Smooth muscle cell (in vitro differentiated cells): Measurements from ENCODE around the gene ARRDC1. TPM values are rescaled to one million over a fixed set of nuclear protein-coding genes. Genes with fewer than 3 reads are reported as not detected.

Source experiments
- DNase-seq: peaks from one replicate; lab custom pipeline; 2025; ENCODE audit not compliant: unreplicated experiment; lab: John Stamatoyannopoulos, UW
- H2AFZ ChIP-seq: fragments of 200-600 bp; sonication (generic); 2 replicates; pipeline ENCODE4 v1.6.0; 2016; ENCODE audit warnings: antibody characterized with exemption, low read depth, mild to moderate bottlenecking
- H3F3A ChIP-seq: fragments of 200-600 bp; sonication (generic); 2 replicates; pipeline ENCODE4 v1.6.0; 2017; ENCODE audit warnings: antibody characterized with exemption, low read depth
- H3K27ac ChIP-seq: fragments of 200-600 bp; sonication (generic); 2 replicates; pipeline ENCODE4 v1.5.1; 2016; ENCODE audit warnings: low read depth, mild to moderate bottlenecking
- H3K27me3 ChIP-seq: fragments of 200-600 bp; sonication (generic); 2 replicates; pipeline ENCODE4 v1.6.1; 2016; ENCODE audit warnings: low read depth, mild to moderate bottlenecking
- H3K36me3 ChIP-seq: fragments of 200-600 bp; sonication (generic); 2 replicates; pipeline ENCODE4 v1.5.1; 2016; ENCODE audit warnings: low read depth
- H3K4me1 ChIP-seq: fragments of 200-600 bp; sonication (generic); 2 replicates; pipeline ENCODE4 v1.5.1; 2016; ENCODE audit warnings: low read depth
- H3K4me2 ChIP-seq: fragments of 200-600 bp; sonication (generic); 2 replicates; pipeline ENCODE4 v1.6.0; 2016; ENCODE audit warnings: mild to moderate bottlenecking
- H3K4me3 ChIP-seq: fragments of 200-600 bp; sonication (generic); 2 replicates; pipeline ENCODE4 v1.5.1; 2016; ENCODE audit warnings: mild to moderate bottlenecking
- H3K79me2 ChIP-seq: fragments of 200-600 bp; sonication (generic); 2 replicates; pipeline ENCODE4 v1.6.0; 2016; ENCODE audit warnings: low read depth, mild to moderate bottlenecking
- H3K9ac ChIP-seq: fragments of 200-600 bp; sonication (generic); 2 replicates; pipeline ENCODE4 v1.6.0; 2016; ENCODE audit warnings: low read depth
- H3K9me3 ChIP-seq: fragments of 200-600 bp; sonication (generic); replicated peaks from 2 replicates; pipeline ENCODE4 v1.5.1; 2016; ENCODE audit warnings: low read depth
- H4K20me1 ChIP-seq: fragments of 200-600 bp; sonication (generic); 2 replicates; pipeline ENCODE4 v1.6.0; 2016; ENCODE audit warnings: low read depth
- WGBS: methylation state at CpG from one replicate; pipeline ENCODE4 v1.1.7; 2016; ENCODE audit warnings: low lambda C conversion rate; 5-methylcytosine and 5-hydroxymethylcytosine counted together
- polyA plus RNA-seq: library from polyadenylated mRNA; unstranded; fragments of >200 nt; fragmentation: Nextera tagmentation; extraction: Ambion mirVana; gene quantifications from 2 replicates; pipeline ENCODE4 v1.2.1, GENCODE V29; 2016
- total RNA-seq: library from RNA; depleted of rRNA; stranded (reverse); fragments of >200 nt; gene quantifications from 2 replicates; pipeline ENCODE4 v1.2.3, GENCODE V29; 2014
- TF ChIP-seq, protein P1 (sequence below): fragments of 200-600 bp; sonication (generic); IDR thresholded peaks from 2 replicates; pipeline ENCODE4 v1.5.1; 2017; ENCODE audit warnings: borderline replicate concordance, mild to moderate bottlenecking, antibody characterized with exemption; ENCODE audit not compliant: insufficient read depth, poor library complexity, severe bottlenecking

Gene ARRDC1
- total and polyA plus RNA-seq, 2 experiments from 2014 or later, result 16.7 to 18.7 TPM

- H4K20me1 ChIP-seq, result peaks cover 99% of the 10 kb centered on the region
- H3K9me3 ChIP-seq, result no peaks in the 10 kb centered on the region
- H3K79me2 ChIP-seq, result peaks cover 98% of the 10 kb centered on the region
- DNase-seq, result no peak
- no peak overlapping the region for H3K4me3 ChIP-seq
- no peaks in the 10 kb centered on the region for H3K36me3 ChIP-seq
- H3K9ac ChIP-seq, result no peak overlapping the region
- H3K4me2 ChIP-seq, result no peak overlapping the region
- no peaks in the 10 kb centered on the region for H3K4me1 ChIP-seq
- H3K27me3 ChIP-seq, result no peaks in the 10 kb centered on the region
- no peak overlapping the region for H3K27ac ChIP-seq
- 98% methylated on average over 6 of the region's 6 CpGs for WGBS
- TF ChIP-seq, protein P1, sequence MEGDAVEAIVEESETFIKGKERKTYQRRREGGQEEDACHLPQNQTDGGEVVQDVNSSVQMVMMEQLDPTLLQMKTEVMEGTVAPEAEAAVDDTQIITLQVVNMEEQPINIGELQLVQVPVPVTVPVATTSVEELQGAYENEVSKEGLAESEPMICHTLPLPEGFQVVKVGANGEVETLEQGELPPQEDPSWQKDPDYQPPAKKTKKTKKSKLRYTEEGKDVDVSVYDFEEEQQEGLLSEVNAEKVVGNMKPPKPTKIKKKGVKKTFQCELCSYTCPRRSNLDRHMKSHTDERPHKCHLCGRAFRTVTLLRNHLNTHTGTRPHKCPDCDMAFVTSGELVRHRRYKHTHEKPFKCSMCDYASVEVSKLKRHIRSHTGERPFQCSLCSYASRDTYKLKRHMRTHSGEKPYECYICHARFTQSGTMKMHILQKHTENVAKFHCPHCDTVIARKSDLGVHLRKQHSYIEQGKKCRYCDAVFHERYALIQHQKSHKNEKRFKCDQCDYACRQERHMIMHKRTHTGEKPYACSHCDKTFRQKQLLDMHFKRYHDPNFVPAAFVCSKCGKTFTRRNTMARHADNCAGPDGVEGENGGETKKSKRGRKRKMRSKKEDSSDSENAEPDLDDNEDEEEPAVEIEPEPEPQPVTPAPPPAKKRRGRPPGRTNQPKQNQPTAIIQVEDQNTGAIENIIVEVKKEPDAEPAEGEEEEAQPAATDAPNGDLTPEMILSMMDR, result no peak
- H3F3A ChIP-seq, result no peaks in the 10 kb centered on the region
- H2AFZ ChIP-seq, result no peak overlapping the region
These were observed 50.9 kb downstream of the ARRDC1 start for GRCh38 chr9:137656416-137656815.

DNA sequence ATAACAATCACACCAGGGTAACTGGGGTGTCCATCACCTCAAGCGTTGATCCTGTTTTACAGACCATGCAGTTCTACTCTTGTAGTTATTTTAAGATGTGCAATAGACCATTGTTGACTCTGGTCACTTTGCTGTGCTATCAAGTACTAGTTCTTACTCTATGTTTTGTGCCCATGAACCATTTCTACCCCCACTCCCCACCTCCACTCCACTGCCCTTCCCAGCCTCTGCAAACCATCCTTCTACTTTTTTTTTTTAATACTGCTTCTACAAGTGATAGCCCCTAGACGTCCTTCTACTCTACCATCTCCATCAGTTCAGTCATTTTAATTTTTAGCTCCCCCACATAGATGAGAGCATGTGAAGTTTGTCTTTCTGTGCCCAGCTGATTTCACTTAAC, 52.1 kb downstream of the ARRDC1 start:
- H3K79me2 ChIP-seq, result peaks cover 99% of the 10 kb centered on the region

DNA sequence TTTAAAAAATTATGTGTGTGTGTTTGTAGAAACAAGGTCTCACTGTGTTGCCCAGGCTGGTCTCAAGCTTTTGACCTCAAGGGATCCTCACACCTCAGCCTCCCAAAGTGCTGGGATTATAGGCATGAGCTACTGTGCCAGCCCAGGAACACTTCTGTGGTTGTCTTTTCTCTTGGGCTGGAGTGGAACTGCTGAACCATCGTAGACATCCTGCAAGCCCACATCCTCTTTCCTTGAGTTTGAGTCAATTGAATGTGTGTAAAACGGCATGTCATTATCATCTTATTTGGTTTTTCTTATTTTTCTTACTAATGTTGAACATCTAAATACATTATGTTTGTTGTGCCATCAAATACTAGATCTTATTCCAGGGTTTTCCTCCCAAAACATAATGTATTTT, 53.3 kb downstream of the ARRDC1 start:
- no peaks in the 10 kb centered on the region for H3K36me3 ChIP-seq
- H3K79me2 ChIP-seq, result peaks cover 100% of the 10 kb centered on the region
- no peaks in the 10 kb centered on the region for H3K27me3 ChIP-seq
- WGBS, result 98% methylated on average over 2 of the region's 2 CpGs
- no peaks in the 10 kb centered on the region for H3F3A ChIP-seq
- peaks cover 99% of the 10 kb centered on the region for H4K20me1 ChIP-seq
- H3K27ac ChIP-seq, result no peak overlapping the region
- TF ChIP-seq, protein P1, result no peak
- no peak overlapping the region for H3K4me3 ChIP-seq
- H2AFZ ChIP-seq, result no peak overlapping the region
- H3K4me1 ChIP-seq, result peaks cover 2% of the 10 kb centered on the region
- no peak for DNase-seq
- no peak overlapping the region for H3K4me2 ChIP-seq
- no peaks in the 10 kb centered on the region for H3K9me3 ChIP-seq
- H3K9ac ChIP-seq, result no peak overlapping the region

More for the DNA sequence above, 52.1 kb downstream of the ARRDC1 start:
- no peaks in the 10 kb centered on the region for H3K9me3 ChIP-seq
- H2AFZ ChIP-seq, result no peak overlapping the region
- H3K27me3 ChIP-seq, result no peaks in the 10 kb centered on the region
- H3K4me1 ChIP-seq, result no peaks in the 10 kb centered on the region
- no peak overlapping the region for H3K4me3 ChIP-seq
- H3K4me2 ChIP-seq, result no peak overlapping the region
- peaks cover 99% of the 10 kb centered on the region for H4K20me1 ChIP-seq
- no peak overlapping the region for H3K27ac ChIP-seq
- H3K36me3 ChIP-seq, result no peaks in the 10 kb centered on the region
- no peak overlapping the region for H3K9ac ChIP-seq
- 90% methylated on average over 2 of the region's 2 CpGs for WGBS
- no peak for DNase-seq
- TF ChIP-seq, protein P1, result no peak
- H3F3A ChIP-seq, result no peaks in the 10 kb centered on the region

GRCh38 chr9:137660144-137660543, 54.7 kb downstream of the ARRDC1 start:
- peaks cover 99% of the 10 kb centered on the region for H4K20me1 ChIP-seq
- no peak overlapping the region for H3K4me3 ChIP-seq
- H3K9me3 ChIP-seq, result no peaks in the 10 kb centered on the region
- 90% methylated on average over 4 of the region's 4 CpGs for WGBS
- H3F3A ChIP-seq, result no peaks in the 10 kb centered on the region
- DNase-seq, result no peak
- TF ChIP-seq, protein P1, result no peak
- no peak overlapping the region for H3K4me2 ChIP-seq
- no peak overlapping the region for H3K9ac ChIP-seq
- H2AFZ ChIP-seq, result no peak overlapping the region
- H3K4me1 ChIP-seq, result peaks cover 16% of the 10 kb centered on the region
- no peaks in the 10 kb centered on the region for H3K36me3 ChIP-seq
- H3K27me3 ChIP-seq, result no peaks in the 10 kb centered on the region
- peaks cover 100% of the 10 kb centered on the region for H3K79me2 ChIP-seq
- no peak overlapping the region for H3K27ac ChIP-seq
